HG02970 (cell line): ENCODE data around the gene OR5AU1.

Experiments
- ATAC-seq: cut with Tn5 transposase; IDR thresholded peaks from one replicate; pipeline ENCODE4 v1.9.1; 2021; ENCODE audit warnings: mild to moderate bottlenecking, moderate library complexity, moderate number of reproducible peaks; ENCODE audit not compliant: unreplicated experiment, low FRiP score

OR5AU1 gene

DNA sequence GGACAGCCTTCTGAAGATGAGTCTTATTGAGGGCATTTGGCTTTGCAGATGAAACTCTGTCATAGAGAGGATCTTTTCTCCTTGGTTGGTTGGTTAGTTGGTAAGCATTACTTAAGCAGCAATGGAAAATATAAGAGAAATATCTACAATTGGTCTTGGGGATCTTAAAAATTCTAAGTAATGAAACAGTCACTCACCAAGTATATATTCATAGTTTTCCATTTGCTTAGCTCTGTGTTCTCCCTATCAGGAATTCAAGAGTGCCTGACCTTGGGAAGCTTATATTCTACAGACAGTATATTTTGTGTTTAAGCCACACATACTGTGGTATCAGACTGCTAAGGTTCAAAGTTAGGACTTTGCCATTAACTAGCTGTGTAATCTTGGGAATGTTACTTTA is at the start of gene OR5AU1:
Gene OR5AU1 (minus strand): TSS at position 101 of the 400 bp plus-strand sequence. CDS start 191 bp downstream, outside the sequence.
- ATAC-seq = no peak

- ATAC-seq = no peak
These were observed 49.3 kb upstream of the OR5AU1 start for GRCh38 chr14:21205026-21205677.

GRCh38 chr14:21204167-21205025 is 48.5 kb upstream of the OR5AU1 start:
- no peak for ATAC-seq

DNA sequence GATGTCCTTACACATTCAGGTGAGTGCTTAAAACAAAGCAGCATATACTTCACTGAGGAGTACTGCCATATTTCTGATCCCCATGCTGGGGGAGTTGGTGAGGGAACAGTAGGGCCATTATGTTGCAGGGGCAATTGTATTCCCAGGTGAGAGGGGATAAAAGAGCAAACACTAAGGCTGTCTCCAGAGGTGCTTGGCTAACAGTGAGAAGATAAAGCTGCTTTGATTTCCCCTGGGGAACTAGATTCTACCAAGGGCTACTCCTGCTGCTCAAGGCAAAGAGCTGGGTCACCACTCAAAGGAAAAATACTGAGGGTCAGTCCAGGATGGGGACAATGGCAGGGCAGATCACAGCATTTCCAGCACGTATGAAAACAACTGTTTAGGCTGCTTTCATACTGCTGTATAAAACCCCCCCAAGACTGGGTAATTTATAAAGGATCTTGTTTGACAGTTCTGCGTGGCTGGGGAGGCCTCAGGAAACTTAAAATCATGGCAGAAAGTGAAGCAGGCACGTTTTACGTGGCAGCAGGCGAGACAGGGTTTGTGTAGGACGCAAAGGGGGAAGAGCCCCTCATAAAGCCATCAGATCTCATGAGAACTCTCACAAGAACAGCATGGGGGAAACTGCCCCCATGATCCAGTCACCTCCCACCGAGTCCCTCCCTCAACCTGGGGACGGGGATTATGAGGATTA is 47.8 kb upstream of the OR5AU1 start:
- no peak for ATAC-seq

GRCh38 chr14:21202463-21203358 is 46.8 kb upstream of the OR5AU1 start:
- no peak for ATAC-seq

DNA sequence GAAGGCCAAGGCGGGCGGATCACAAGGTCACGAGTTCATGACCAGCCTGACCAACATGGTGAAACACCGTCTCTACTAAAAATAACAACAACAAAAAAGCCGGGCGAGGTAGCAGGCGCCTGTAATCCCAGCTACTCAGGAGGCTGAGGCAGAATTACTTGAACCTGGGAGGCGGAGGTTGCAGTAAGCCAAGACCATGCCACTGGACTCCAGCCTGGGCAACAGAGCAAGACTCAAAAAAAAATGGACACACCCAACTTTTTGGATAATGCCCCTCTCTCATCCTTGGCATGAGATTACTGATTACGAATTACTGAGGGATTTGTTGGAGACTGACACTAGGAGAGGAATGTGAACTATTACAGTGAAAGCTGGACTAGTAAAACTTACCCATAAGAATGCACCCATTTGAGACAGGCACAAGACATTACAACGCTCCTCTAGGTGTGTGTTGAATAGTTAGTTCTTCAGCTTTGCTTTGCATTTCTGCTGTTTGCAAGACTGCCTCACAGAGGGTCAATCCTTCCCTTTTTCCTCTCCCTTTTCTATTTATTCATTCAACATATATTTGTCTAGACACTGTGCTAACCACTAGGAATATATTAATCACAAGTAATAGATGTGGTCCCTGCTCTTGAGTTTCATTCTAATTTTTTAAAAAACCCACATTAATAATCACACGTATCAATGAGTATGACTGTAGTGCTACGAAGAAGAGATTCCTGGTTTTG is 46.0 kb upstream of the OR5AU1 start:
- no peak for ATAC-seq

- no peak for ATAC-seq
These were observed 45.0 kb upstream of the OR5AU1 start for GRCh38 chr14:21200752-21201461.

- ATAC-seq = no peak
These were observed 44.0 kb upstream of the OR5AU1 start for GRCh38 chr14:21199611-21200560.

- no peak for ATAC-seq
These were observed 41.7 kb upstream of the OR5AU1 start for GRCh38 chr14:21197418-21198205.

GRCh38 chr14:21194597-21194996 is 38.7 kb upstream of the OR5AU1 start:
- no peak for ATAC-seq

GRCh38 chr14:21192875-21193535 is 37.1 kb upstream of the OR5AU1 start:
- ATAC-seq = no peak

GRCh38 chr14:21192447-21192822 is 36.6 kb upstream of the OR5AU1 start:
- no peak for ATAC-seq

DNA sequence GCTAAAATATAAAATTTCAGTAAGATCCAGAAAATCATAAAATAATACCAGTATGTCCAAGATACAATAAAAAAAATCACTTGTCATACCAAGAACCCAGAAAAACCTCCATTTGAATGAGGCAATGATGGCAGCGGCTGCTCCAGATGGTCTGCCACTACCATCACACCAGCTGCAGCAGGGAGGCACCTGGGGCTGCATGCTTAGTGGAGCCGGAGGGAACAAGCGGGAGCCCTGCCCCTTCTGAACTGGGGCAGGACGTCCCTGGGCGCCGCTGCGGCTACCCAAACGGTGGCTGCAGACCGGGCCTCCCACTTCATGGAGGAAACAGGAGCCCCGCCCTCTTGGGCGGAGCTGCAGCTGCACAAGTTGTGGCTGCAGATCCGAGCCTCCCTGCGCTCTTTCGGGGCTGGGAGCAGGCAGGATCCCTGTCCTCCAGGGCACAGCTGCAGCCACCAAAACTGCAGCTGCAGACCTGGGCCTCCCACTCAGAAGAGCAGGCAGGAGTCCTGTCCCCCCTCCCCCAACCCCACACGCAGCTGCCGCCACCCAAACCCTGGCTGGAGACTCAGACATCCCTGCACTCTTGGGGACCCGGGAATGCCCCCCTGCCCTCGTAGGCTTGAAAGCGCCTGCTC is 36.1 kb upstream of the OR5AU1 start:
- no peak for ATAC-seq

DNA sequence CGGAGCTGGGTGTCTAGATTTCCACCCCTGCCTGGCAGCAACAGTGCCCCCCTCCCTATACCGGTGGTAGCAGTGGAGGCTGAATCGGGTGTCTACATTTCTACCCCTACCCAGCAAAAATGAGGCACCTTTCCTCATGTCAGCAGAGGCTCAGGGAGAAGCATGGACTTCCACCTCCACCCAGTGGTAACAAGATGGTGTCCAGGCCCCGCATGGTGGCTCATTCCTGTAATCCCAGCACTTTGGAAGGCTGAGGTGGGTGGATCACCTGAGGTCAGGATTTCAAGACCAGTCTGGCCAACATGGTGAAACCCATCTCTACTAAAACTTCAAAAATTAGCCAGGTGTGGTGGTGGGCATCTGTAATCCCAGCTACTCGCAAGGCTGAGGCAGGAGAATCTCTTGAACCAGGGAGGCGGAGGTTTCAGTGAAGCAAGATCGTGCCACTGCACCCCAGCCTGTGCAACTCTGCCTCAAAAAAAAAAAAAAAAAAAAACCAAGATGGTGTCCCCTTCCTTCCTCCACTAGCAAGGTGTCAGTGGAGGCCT is 35.5 kb upstream of the OR5AU1 start:
- ATAC-seq = no peak

GRCh38 chr14:21185491-21185890 is 29.6 kb upstream of the OR5AU1 start:
- ATAC-seq = no peak

- ATAC-seq = no peak
These were observed 28.4 kb upstream of the OR5AU1 start for GRCh38 chr14:21184254-21184653.
